Upper lobe of left lung (tissue), 6 donors: ENCODE data around the gene NEUROG1. TPM values are rescaled to one million over a fixed set of nuclear protein-coding genes. Genes with fewer than 3 reads are reported as not detected.

ENCODE experiments used
- ATAC-seq, 2 donors: fragments of 200-7000 bp; cut with Tn5 transposase; one replicate each; pipeline ENCODE4 v1.9.1; 2022; ENCODE audit warnings: mild to moderate bottlenecking in 2 of 2, moderate library complexity in 2 of 2; ENCODE audit not compliant: low FRiP score in 2 of 2
- DNase-seq, 2 donors: peaks; one replicate each; pipeline ENCODE4 v3.0.0-alpha.2; 2019 to 2020
- H3K27ac ChIP-seq, 4 donors: fragments of 200-600 bp; sonication (generic); one replicate each; pipeline ENCODE4 v1.5.1; 2016 to 2019
- H3K27me3 ChIP-seq, 4 donors: fragments of 200-600 bp; sonication (generic); one replicate each; pipeline ENCODE4 v1.5.1; 2017 to 2019
- H3K36me3 ChIP-seq, 4 donors: fragments of 200-600 bp; sonication (generic); one replicate each; pipeline ENCODE4 v1.5.1; 2016 to 2019
- H3K4me1 ChIP-seq, 4 donors: fragments of 200-600 bp; sonication (generic); one replicate each; pipeline ENCODE4 v1.5.1; 2018 to 2019
- H3K4me3 ChIP-seq, 4 donors: fragments of 200-600 bp; sonication (generic); one replicate each; pipeline ENCODE4 v1.5.1; 2017 to 2019; ENCODE audit warnings: mild to moderate bottlenecking in 2 of 4, moderate library complexity in 1 of 4
- H3K9me3 ChIP-seq, 4 donors: fragments of 200-600 bp; sonication (generic); one replicate each; pipeline ENCODE4 v1.5.1; 2018 to 2019
- EP300 ChIP-seq, 4 donors: sonication (generic); formaldehyde crosslinking; IDR thresholded peaks; one replicate each; pipeline ENCODE4 v1.5.1; 2017; ENCODE audit warnings: antibody characterized with exemption in 4 of 4, control low read depth in 2 of 4
- POLR2A ChIP-seq, 4 donors: fragments of 450-650 bp; IDR thresholded peaks; one replicate each; pipeline ENCODE4 v1.5.1; 2016 to 2017; ENCODE audit warnings: antibody characterized with exemption in 4 of 4, mild to moderate bottlenecking in 2 of 4
- POLR2AphosphoS5 ChIP-seq, 2 donors: sonication (generic); formaldehyde crosslinking; IDR thresholded peaks; one replicate each; pipeline ENCODE4 v1.5.1; 2017; ENCODE audit warnings: antibody characterized with exemption in 2 of 2
- WGBS, 2 donors: methylation state at CpG; one replicate each; pipeline ENCODE4 v1.1.5; 2017 to 2018; 5-methylcytosine and 5-hydroxymethylcytosine counted together
- total RNA-seq, 6 donors: library from RNA; depleted of rRNA in 4 of 6; stranded (reverse); fragments of >200 nt in 4 of 6; gene quantifications; one replicate each; pipeline versions ENCODE4 v1.1.0 to v1.2.1, GENCODE V29; 2016 to 2021
- TF ChIP-seq, protein P1 (sequence below), 6 experiments: fragments of 450-650 bp in 4 of 6; fragments of 200-600 bp in 2 of 6; sonication (generic) in 2 of 6; IDR thresholded peaks; one replicate each; pipeline ENCODE4 v1.5.1; 2016 to 2019; ENCODE audit warnings: antibody characterized with exemption in 6 of 6
- donor health status: DM: no; HTN: no; CAD: no; lungs with moderate emphysema.
- donor health status: DM: no; HTN: yes; CAD: no; lungs with severe emphysema.

Gene NEUROG1
- total RNA-seq, 6 donors from 2014 or later: not detected

DNA sequence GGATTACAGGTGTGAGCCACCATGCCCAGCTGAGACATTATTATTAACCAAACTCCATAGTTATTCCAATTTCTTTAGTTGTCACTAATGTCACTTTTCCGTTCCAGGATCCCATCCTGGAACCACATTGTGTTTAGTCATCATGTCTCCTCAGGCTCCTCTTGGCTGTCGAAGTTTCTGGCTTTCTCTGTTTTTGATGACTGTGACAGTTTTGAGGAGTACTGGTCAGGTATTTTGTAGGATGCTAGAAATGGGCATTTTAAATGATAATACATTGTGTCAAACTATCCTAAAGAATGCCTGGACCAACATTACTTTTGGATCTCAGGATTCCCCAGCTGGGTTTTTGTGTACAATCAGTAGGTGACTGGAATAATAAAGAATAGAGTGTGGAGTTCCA, 19.8 kb upstream of the NEUROG1 start:
- Histone ChIP-seq H3K36me3 (no peaks in the 10 kb centered on the region), H3K27me3 (no peaks in the 10 kb centered on the region), H3K9me3 (no peaks in the 10 kb centered on the region), H3K4me1 (peaks cover 0 to 5% (median 0%) of the 10 kb centered on the region in 4 donors), H3K27ac (no peak overlapping the region), H3K4me3 (no peak overlapping the region)
- ATAC-seq (no peak), DNase-seq (no peak)
- TF ChIP-seq, protein P1, sequence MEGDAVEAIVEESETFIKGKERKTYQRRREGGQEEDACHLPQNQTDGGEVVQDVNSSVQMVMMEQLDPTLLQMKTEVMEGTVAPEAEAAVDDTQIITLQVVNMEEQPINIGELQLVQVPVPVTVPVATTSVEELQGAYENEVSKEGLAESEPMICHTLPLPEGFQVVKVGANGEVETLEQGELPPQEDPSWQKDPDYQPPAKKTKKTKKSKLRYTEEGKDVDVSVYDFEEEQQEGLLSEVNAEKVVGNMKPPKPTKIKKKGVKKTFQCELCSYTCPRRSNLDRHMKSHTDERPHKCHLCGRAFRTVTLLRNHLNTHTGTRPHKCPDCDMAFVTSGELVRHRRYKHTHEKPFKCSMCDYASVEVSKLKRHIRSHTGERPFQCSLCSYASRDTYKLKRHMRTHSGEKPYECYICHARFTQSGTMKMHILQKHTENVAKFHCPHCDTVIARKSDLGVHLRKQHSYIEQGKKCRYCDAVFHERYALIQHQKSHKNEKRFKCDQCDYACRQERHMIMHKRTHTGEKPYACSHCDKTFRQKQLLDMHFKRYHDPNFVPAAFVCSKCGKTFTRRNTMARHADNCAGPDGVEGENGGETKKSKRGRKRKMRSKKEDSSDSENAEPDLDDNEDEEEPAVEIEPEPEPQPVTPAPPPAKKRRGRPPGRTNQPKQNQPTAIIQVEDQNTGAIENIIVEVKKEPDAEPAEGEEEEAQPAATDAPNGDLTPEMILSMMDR (IDR thresholded peaks at IDR 0.05): no peak
- TF ChIP-seq POLR2A (IDR thresholded peaks at IDR 0.05): no peak
- no peak for TF ChIP-seq POLR2AphosphoS5 (IDR thresholded peaks at IDR 0.05)
- no peak for TF ChIP-seq EP300 (IDR thresholded peaks at IDR 0.05)
- 76 to 88% methylated on average over 2 of the region's 2 CpGs for WGBS, 2 donors

DNA sequence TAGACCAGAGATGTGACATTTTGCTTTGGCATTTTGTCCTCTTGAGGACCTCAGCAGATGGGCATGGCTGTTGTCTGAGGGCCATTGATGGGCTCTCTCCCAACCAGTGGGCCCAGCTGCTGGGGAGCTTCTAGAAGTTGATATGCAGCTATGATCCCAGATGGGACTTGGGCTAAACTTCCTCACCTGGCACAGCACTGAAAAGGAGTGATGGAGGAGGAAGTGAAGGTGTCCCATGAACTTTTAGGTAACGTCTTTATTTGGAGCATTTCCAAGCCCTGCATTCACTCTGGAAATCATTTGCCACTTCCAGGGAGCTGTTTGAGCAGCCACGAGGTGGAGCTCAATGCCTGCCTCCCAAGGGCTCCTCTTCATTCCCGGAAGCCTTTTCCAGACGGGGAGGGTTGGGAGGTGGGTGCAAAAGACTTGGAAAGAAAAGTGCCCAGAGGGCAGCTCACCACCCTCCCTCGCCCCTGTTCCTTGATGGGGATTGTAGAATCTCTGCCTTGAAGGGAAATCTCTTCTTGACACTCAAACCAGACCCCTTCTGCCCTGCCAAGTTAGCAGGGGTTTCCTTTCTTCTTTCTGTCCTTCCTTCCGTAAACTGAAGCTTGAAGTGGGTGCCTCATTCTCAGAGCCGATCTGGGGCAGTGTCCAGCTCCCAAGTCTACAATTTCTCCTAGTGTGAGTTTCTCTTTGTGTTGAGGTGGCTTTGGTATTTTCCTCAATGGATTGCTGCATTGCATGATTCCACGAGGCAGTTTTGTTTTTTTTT, 18.1 kb upstream of the NEUROG1 start:
- DNase-seq: peak in 1 of 2 donors; percentile 49
- Histone ChIP-seq H3K4me3 (peak overlapping the region in 1 of 4 donors; percentile 15), H3K4me1 (peaks cover 0 to 5% (median 0%) of the 10 kb centered on the region in 4 donors), H3K36me3 (no peaks in the 10 kb centered on the region), H3K27me3 (no peaks in the 10 kb centered on the region), H3K9me3 (no peaks in the 10 kb centered on the region), H3K27ac (no peak overlapping the region)
- 9% methylated on average over 8 of the region's 8 CpGs for WGBS, 2 donors
- no peak for ATAC-seq
- TF ChIP-seq POLR2AphosphoS5 (IDR thresholded peaks at IDR 0.05): no peak
- TF ChIP-seq POLR2A (IDR thresholded peaks at IDR 0.05): no peak
- TF ChIP-seq, protein P1 (IDR thresholded peaks at IDR 0.05): peak in 2 of 6 experiments; percentile 16 to 30

DNA sequence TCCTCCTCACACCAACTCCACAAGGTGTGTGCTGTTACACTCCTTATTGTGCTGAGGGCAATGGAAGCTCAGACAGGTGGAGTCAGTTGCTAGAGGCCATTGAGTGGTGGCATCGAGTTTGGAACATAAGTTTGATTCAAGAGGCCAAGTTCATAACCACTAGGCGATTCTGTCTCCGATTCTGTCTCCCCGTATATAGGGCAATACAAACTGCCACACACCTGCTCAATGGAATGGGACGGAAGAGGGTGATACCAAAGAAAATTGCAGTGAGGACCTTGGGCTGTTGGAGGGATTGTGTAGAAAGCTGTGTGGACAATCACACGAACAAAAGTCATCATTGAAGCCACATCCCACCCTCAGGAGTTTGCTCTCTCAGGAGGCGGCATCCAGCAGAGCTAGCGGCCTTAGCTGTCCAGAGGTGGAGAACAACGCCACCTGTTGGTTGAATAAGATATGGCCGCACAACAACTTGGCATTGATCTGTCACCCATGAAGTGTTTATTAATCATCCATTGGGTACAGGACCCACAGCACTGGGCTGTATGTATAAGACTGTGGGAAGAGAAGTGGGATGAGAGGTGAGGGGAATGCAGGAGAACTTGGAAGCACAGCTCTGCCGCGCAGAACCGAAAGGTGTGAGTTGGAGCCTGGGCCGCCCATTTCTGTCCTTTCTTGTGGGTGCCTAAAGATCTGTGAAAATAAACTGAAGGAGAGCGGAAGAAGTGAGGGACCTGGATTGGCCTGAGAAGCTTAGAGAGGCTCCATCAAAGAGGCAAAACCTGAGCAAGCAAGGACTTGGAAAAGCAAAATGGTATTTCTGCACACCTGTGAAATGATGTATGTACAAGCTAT, 16.1 kb upstream of the NEUROG1 start:
- H3K27me3 ChIP-seq: no peaks in the 10 kb centered on the region
- 39 to 45% methylated on average over 15 of the region's 15 CpGs for WGBS, 2 donors
- no peak overlapping the region for H3K4me3 ChIP-seq
- H3K9me3 ChIP-seq: no peaks in the 10 kb centered on the region
- H3K4me1 ChIP-seq: peaks cover 0 to 5% (median 0%) of the 10 kb centered on the region in 4 donors
- DNase-seq: peak in 1 of 2 donors; percentile 56
- peak; percentile 71 to 85 for ATAC-seq
- H3K27ac ChIP-seq: no peak overlapping the region
- H3K36me3 ChIP-seq: no peaks in the 10 kb centered on the region
- no peak for TF ChIP-seq POLR2AphosphoS5 (IDR thresholded peaks at IDR 0.05)
- TF ChIP-seq, protein P1 (IDR thresholded peaks at IDR 0.05): peak; percentile 70 to 87 (median 78)

DNA sequence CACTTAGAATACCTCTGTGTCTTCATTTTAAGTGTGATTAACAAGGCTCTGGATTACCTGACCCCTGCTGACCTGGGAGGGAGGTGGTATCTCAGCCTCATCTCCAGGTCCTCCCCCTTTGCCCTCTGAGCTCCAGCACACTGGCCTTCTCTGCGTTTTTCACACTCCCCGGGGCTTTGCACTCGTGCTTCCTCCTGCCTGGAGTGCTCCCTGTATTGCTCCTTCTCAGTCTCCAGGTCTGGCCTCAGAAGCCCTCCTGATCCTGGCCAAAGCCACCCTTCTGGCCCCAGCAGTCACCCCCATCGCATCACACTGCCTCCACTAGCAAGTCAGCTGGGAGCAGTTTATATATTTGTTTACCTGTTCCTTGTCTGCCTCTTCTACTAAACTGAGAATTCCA, 13.6 kb upstream of the NEUROG1 start:
- Histone ChIP-seq H3K4me3 (no peak overlapping the region), H3K27ac (no peak overlapping the region), H3K4me1 (peaks cover 0 to 7% (median 4%) of the 10 kb centered on the region in 4 donors), H3K27me3 (peaks cover 0 to 13% (median 2%) of the 10 kb centered on the region in 4 donors), H3K9me3 (no peaks in the 10 kb centered on the region), H3K36me3 (no peaks in the 10 kb centered on the region)
- DNase-seq: no peak
- no peak for ATAC-seq
- TF ChIP-seq EP300 (IDR thresholded peaks at IDR 0.05) (no peak), POLR2AphosphoS5 (IDR thresholded peaks at IDR 0.05) (no peak), POLR2A (IDR thresholded peaks at IDR 0.05) (no peak)
- TF ChIP-seq, protein P1 (IDR thresholded peaks at IDR 0.05): no peak
- 23 to 47% methylated on average over 4 of the region's 4 CpGs for WGBS, 2 donors
